Ovary (tissue), 9 donors: ENCODE data around the gene RAVER2. TPM values are rescaled to one million over a fixed set of nuclear protein-coding genes. Genes with fewer than 3 reads are reported as not detected.

Experiments
- DNase-seq, 5 donors: peaks; one replicate each; pipeline ENCODE4 v3.0.0-alpha.2; 2019 to 2020
- H3K27ac ChIP-seq, 2 donors: fragments of 200-600 bp; one replicate each; pipeline versions ENCODE4 v1.5.1 to v1.8.0; 2019 to 2022
- H3K27me3 ChIP-seq: fragments of 200-600 bp; one replicate; pipeline ENCODE4 v1.8.0; 2022
- H3K36me3 ChIP-seq: fragments of 200-600 bp; sonication (generic); one replicate; pipeline ENCODE4 v1.5.1; 2019
- H3K4me1 ChIP-seq: one replicate; pipeline ENCODE4 v1.8.1; 2013; ENCODE audit warnings: mild to moderate bottlenecking, moderate library complexity; ENCODE audit not compliant: insufficient read depth
- H3K4me3 ChIP-seq: fragments of 200-600 bp; sonication (generic); one replicate; pipeline ENCODE4 v1.5.1; 2017
- H3K9me3 ChIP-seq, 2 donors: fragments of 200-600 bp in 1 of 2; sonication (generic) in 1 of 2; one replicate each; pipeline versions ENCODE4 v1.5.1 to v1.8.1; 2013 to 2019; ENCODE audit warnings: mild to moderate bottlenecking in 1 of 2, moderate library complexity in 1 of 2
- EP300 ChIP-seq: sonication (generic); formaldehyde crosslinking; IDR thresholded peaks from one replicate; pipeline ENCODE4 v1.6.1; 2017; ENCODE audit warnings: antibody characterized with exemption
- POLR2A ChIP-seq: fragments of 450-650 bp; IDR thresholded peaks from one replicate; pipeline ENCODE4 v1.6.1; 2017; ENCODE audit warnings: antibody characterized with exemption, mild to moderate bottlenecking, moderate library complexity
- WGBS, 3 donors: extraction: QIAGEN DNeasy Blood & Tissue Kit in 1 of 3; methylation state at CpG; one replicate each; pipeline versions ENCODE4 v1.1.5 to v1.1.7; 2013 to 2017; 5-methylcytosine and 5-hydroxymethylcytosine counted together
- intact Hi-C, 4 donors: fragments of 100-400 bp; cut with DNase I; formaldehyde crosslinking; loops; one replicate each; pipeline versions ENCODE4 v1.11.0 to v1.15.1; 2022 to 2023
- polyA plus RNA-seq, 2 donors: library from polyadenylated mRNA; stranded (reverse); fragments of 200-250 nt in 1 of 2; fragments of 350-450 nt in 1 of 2; fragmentation: Illumina TruSeq in 1 of 2; extraction: RNeasy Lipid Tissue Mini Kit (QIAGEN cat#74804) in 1 of 2; gene quantifications; one replicate each; pipeline ENCODE4 v1.2.3, GENCODE V29; 2013 to 2014
- total RNA-seq, 7 donors: library from RNA; depleted of rRNA in 2 of 7; stranded (reverse); fragments of >200 nt in 2 of 7; fragmentation: NEBNext Ultra II Directional in 3 of 7; extraction: Animal tissue kit (Norgen Biotek cat#: 25700) in 3 of 7; gene quantifications; one replicate each; pipeline versions ENCODE4 v1.1.0 to v1.2.4, GENCODE V29; 2016 to 2023
- TF ChIP-seq, protein P1 (sequence below), 3 donors: fragments of 450-650 bp in 2 of 3; fragments of 200-600 bp in 1 of 3; IDR thresholded peaks; one replicate each; pipeline versions ENCODE4 v1.5.1 to v1.8.0; 2016 to 2022; ENCODE audit warnings: antibody characterized with exemption in 3 of 3, mild to moderate bottlenecking in 1 of 3
- donor health status: DM: no; HTN: no; CAD: no; lungs with moderate emphysema.
- donor health status: DM: no; HTN: no; CAD: no.
- donor health status: Bipolar disorder and iron deficiency.
- donor health status: DM: yes; HTN: yes; CAD: no.
- donor health status: DM: no; HTN: no; CAD: no.
- donor health status: DM: yes; HTN: yes; CAD: no.

RAVER2 gene
- total and polyA plus RNA-seq, 9 donors: 5.0 to 10.7 (median 7.9) TPM

DNA sequence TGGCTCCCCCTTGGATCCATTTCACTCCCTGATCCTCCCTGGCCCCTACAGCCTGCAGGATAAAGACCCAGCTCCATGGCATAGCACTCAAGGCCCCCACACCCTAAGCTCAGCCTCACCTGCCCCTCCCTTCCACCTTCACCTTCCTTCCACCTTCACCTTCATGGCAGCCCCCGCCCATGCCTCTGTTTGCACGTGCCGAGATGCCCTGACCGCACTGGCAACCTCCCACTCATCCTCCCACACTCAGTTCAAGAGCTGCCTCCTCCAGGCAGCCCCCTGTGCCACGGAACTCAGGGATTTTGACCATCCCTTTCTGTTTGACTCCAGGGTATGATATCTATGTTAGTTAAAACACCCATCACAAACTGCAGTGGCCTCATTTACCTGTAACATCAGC lies 109.8 kb downstream of the RAVER2 start:
- H3K4me3 ChIP-seq: no peak overlapping the region
- H3K9me3 ChIP-seq: no peaks in the 10 kb centered on the region
- H3K4me1 ChIP-seq: no peaks in the 10 kb centered on the region
- TF ChIP-seq POLR2A: no peak
- TF ChIP-seq, protein P1, sequence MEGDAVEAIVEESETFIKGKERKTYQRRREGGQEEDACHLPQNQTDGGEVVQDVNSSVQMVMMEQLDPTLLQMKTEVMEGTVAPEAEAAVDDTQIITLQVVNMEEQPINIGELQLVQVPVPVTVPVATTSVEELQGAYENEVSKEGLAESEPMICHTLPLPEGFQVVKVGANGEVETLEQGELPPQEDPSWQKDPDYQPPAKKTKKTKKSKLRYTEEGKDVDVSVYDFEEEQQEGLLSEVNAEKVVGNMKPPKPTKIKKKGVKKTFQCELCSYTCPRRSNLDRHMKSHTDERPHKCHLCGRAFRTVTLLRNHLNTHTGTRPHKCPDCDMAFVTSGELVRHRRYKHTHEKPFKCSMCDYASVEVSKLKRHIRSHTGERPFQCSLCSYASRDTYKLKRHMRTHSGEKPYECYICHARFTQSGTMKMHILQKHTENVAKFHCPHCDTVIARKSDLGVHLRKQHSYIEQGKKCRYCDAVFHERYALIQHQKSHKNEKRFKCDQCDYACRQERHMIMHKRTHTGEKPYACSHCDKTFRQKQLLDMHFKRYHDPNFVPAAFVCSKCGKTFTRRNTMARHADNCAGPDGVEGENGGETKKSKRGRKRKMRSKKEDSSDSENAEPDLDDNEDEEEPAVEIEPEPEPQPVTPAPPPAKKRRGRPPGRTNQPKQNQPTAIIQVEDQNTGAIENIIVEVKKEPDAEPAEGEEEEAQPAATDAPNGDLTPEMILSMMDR (IDR thresholded peaks at IDR 0.05): no peak
- TF ChIP-seq EP300: no peak
- WGBS, 3 donors: 81 to 84% (median 82%) methylated on average over 5 of the region's 5 CpGs
- intact Hi-C loops: no loop called here
- no peak for DNase-seq
- no peaks in the 10 kb centered on the region for H3K36me3 ChIP-seq
- no peaks in the 10 kb centered on the region for H3K27me3 ChIP-seq
- H3K27ac ChIP-seq: no peak overlapping the region

DNA sequence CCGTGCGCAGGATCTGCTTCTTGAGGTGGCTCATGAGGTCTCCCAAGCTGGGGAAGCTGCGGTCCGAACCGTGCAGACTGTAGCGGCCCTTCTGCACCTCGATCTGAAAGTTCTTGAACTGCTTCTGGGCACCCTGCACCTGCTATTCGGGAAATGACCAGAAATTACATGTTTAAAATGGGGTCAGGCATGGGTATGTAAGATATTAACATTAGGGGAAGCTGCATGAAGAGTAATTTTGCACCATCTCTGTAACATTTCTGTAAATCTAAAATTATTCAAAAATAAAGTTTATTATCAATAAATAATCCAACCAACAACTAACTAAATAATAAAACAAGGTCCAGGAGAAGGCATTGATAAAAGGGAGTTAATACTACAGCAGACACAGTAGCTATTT lies 110.7 kb downstream of the RAVER2 start:
- no peak for DNase-seq
- WGBS, 3 donors: 85 to 93% (median 89%) methylated on average over 8 of the region's 8 CpGs
- Histone ChIP-seq H3K4me1 (no peaks in the 10 kb centered on the region), H3K27me3 (no peaks in the 10 kb centered on the region), H3K4me3 (no peak overlapping the region), H3K9me3 (no peaks in the 10 kb centered on the region), H3K36me3 (no peaks in the 10 kb centered on the region), H3K27ac (no peak overlapping the region)
- TF ChIP-seq EP300: no peak
- intact Hi-C loops: no loop called here

DNA sequence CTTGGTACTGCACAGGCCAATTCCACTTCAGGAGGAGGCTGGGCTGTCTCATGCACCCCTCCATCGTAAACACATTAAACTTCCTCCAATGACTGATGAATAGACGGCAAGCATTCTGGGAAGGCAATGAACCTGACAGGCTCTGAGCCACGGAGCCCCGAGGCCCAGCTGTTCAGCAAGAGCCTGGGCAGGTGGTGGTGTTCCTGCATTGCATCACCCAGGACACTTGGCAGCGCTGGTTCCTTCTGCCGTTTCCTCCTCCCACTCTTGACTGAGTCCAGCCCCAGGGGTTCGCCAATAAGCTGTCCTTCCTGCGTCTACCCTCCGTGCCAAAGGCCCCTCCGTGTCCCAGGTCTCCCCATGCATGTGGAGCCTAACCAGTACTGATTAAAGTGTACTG lies 111.7 kb downstream of the RAVER2 start:
- H3K27ac ChIP-seq: no peak overlapping the region
- WGBS, 3 donors: 50 to 66% (median 59%) methylated on average over 10 of the region's 10 CpGs
- TF ChIP-seq EP300 (no peak), POLR2A (no peak)
- TF ChIP-seq, protein P1 (IDR thresholded peaks at IDR 0.05): no peak
- intact Hi-C loops: no loop called here
- H3K4me1 ChIP-seq: no peaks in the 10 kb centered on the region
- H3K36me3 ChIP-seq: no peaks in the 10 kb centered on the region
- DNase-seq: peak in 3 of 5 donors; percentile 35 to 54 (median 45)
- H3K9me3 ChIP-seq: no peaks in the 10 kb centered on the region
- H3K4me3 ChIP-seq: no peak overlapping the region
- H3K27me3 ChIP-seq: no peaks in the 10 kb centered on the region

DNA sequence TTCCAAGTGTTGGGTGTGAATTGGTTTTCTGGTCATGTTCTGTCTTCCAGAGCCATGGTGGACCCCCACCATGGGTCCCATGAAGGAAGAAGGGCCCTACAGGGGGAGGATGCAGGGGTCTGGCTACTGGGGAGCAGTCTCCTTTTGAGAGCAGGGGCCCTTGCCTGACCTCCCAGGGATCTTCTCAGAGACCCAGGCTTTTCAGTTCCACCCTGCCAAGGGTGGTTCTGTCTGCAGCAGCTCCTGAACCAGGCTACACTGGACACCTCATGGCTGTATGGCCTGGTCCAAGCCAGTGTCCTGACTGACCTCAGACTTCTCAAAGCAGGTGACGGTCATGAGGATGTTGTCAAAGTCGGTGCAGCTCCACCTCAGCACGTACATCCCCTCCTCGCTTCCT lies 112.5 kb downstream of the RAVER2 start:
- TF ChIP-seq EP300 (no peak), POLR2A (no peak)
- TF ChIP-seq, protein P1 (IDR thresholded peaks at IDR 0.05): no peak
- no peaks in the 10 kb centered on the region for H3K4me1 ChIP-seq
- H3K27me3 ChIP-seq: no peaks in the 10 kb centered on the region
- H3K27ac ChIP-seq: no peak overlapping the region
- 96 to 98% (median 97%) methylated on average over 4 of the region's 4 CpGs for WGBS, 3 donors
- no peaks in the 10 kb centered on the region for H3K9me3 ChIP-seq
- intact Hi-C loops: no loop called here
- H3K36me3 ChIP-seq: no peaks in the 10 kb centered on the region
- DNase-seq: no peak
- no peak overlapping the region for H3K4me3 ChIP-seq

DNA sequence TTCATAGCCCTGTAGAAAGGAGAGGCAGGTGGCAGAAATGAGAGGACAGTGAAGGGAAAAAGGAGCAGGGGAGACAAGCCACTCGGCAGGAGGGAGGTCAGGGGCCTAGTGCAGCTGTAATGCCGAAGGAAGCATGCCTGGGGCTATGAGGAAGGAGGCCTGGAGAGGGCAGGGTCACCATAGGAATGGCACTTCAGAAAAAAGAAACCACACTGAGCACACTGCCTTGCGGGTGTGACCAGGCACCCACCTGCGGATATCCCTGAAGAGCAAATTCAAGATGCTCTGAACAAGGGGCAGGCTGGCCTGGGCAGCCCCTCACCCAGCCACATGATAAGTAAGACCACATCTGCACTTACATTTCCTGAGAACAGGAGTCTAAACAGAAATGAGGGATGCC lies 116.7 kb downstream of the RAVER2 start:
- WGBS, 3 donors: 69 to 76% (median 73%) methylated on average over 4 of the region's 4 CpGs
- H3K27ac ChIP-seq: no peak overlapping the region
- H3K36me3 ChIP-seq: no peaks in the 10 kb centered on the region
- TF ChIP-seq, protein P1 (IDR thresholded peaks at IDR 0.05): no peak
- TF ChIP-seq EP300: no peak
- no peaks in the 10 kb centered on the region for H3K4me1 ChIP-seq
- H3K27me3 ChIP-seq: no peaks in the 10 kb centered on the region
- intact Hi-C loops: loop anchor here in 2 of 4 donors (10.0 kb wide), 2 partner anchors 213 to 223 kb away; no protein-coding TSS in a partner anchor
- peak in 2 of 5 donors; percentile 29 to 33 for DNase-seq
- H3K9me3 ChIP-seq: no peaks in the 10 kb centered on the region
- no peak overlapping the region for H3K4me3 ChIP-seq
